Heart left ventricle (tissue), 13 donors: ENCODE measurements around the gene ADORA3.

Experiments
- POLR2A ChIP-seq, 2 donors: fragments of 450-650 bp; IDR thresholded peaks; one replicate each; pipeline ENCODE4 v1.6.1; 2017; ENCODE audit warnings: antibody characterized with exemption in 2 of 2, mild to moderate bottlenecking in 2 of 2, moderate library complexity in 2 of 2
- TF ChIP-seq, protein P1 (sequence below), 12 donors: fragments of 200-600 bp; sonication (generic) in 4 of 12; IDR thresholded peaks; one replicate each; pipeline versions ENCODE4 v1.5.0 to v1.8.0; 2018 to 2022; ENCODE audit warnings: antibody characterized with exemption in 12 of 12, mild to moderate bottlenecking in 5 of 12
- donor health status: ischemic (EF 13 %, LVEDD 7.1; RV severe dilation, severe dysfunction).
- donor health status: DM: no; HTN: yes; CAD: no.
- donor health status: DM: no; HTN: no; CAD: no.
- donor health status: ischemic (EF 25% LVEDD 6.9; RV normal size, moderate dysfunction).
- donor health status: ischemic (EF 25% LVEDD 5.7; RV mildly dilated, moderate dysfunction).
- donor health status: ischemic (EF 35%, LVEDD 5.7; RV mildly dilated, moderate dysfunction).
- donor health status: nonischemic (EF 11% LVEDD 7.7; RV severe dilation, severe dysfunction).
- donor health status: DM: yes; HTN: yes; CAD: no.
- donor health status: PGD.
- donor health status: ischemic (EF 29% LVEDD 5.4; RV normal size, mild dysfunction).
- donor health status: nonischemic (EF 23%, LVEDD 6.1; RV moderate dilation, normal function).

DNA sequence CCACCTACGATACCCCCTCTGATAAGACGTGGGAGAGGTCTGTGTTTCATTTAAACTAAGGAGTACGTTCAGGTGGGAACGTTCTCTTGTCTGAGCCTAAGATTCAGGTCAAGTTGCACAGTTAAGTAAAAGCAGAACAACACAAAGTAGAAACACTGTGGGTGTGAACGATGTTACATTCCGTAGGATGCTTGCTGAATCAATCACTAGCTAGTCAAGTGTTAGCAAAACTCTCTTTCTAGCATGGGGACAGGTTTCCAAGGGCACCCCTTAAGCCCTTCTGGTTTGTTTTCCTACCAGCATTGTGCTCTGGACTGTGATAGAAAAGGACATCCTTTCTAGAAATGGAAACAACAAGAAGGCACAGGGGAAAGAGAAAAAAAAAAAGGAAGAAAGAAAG lies 16.3 kb downstream of the ADORA3 start:
- TF ChIP-seq, protein P1, sequence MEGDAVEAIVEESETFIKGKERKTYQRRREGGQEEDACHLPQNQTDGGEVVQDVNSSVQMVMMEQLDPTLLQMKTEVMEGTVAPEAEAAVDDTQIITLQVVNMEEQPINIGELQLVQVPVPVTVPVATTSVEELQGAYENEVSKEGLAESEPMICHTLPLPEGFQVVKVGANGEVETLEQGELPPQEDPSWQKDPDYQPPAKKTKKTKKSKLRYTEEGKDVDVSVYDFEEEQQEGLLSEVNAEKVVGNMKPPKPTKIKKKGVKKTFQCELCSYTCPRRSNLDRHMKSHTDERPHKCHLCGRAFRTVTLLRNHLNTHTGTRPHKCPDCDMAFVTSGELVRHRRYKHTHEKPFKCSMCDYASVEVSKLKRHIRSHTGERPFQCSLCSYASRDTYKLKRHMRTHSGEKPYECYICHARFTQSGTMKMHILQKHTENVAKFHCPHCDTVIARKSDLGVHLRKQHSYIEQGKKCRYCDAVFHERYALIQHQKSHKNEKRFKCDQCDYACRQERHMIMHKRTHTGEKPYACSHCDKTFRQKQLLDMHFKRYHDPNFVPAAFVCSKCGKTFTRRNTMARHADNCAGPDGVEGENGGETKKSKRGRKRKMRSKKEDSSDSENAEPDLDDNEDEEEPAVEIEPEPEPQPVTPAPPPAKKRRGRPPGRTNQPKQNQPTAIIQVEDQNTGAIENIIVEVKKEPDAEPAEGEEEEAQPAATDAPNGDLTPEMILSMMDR (IDR thresholded peaks at IDR 0.05): no peak
- no peak for TF ChIP-seq POLR2A (IDR thresholded peaks at IDR 0.05)
